ENCODE results near the gene SERPINA9. TPM values are rescaled to one million over a fixed set of nuclear protein-coding genes. Genes with fewer than 3 reads are reported as not detected.

The SERPINA9 gene
- total and polyA plus RNA-seq, 2 of the 8 experiments (the other 6 are each of a cell fraction or from before 2014, with no cell fraction given), result not detected

GRCh38 chr14:94451826-94452225 lies 24.2 kb downstream of the SERPINA9 start (continued):
- TF ChIP-seq CHD7 (IDR thresholded peaks at IDR 0.05; ENCODE audit: insufficient replicate concordance, low read length) (no peak), ZNF274 (IDR thresholded peaks at IDR 0.05; ENCODE audit: borderline replicate concordance, extremely low read depth, low read length) (no peak)

All from H1 (cell line).